Stomach smooth muscle (tissue), 2 donors: Measurements from ENCODE around the gene GSTO2.

Experiments
- H3K27ac ChIP-seq: one replicate; pipeline ENCODE4 v1.7.0; 2013; ENCODE audit warnings: mild to moderate bottlenecking, low read length, inconsistent platforms
- H3K27me3 ChIP-seq, 2 donors: one replicate each; pipeline ENCODE4 v1.7.0; 2013; ENCODE audit warnings: low read length in 2 of 2; ENCODE audit not compliant: insufficient read depth in 2 of 2, control insufficient read depth in 1 of 2
- H3K36me3 ChIP-seq, 2 donors: one replicate each; pipeline ENCODE4 v1.7.0; 2013; ENCODE audit warnings: low read length in 2 of 2; ENCODE audit not compliant: control insufficient read depth in 2 of 2, insufficient read depth in 2 of 2
- H3K4me1 ChIP-seq: one replicate; pipeline ENCODE4 v1.7.0; 2013; ENCODE audit warnings: low read length; ENCODE audit not compliant: control insufficient read depth, insufficient read depth
- H3K4me3 ChIP-seq, 2 donors: one replicate each; pipeline ENCODE4 v1.7.0; 2013; ENCODE audit warnings: low read length in 2 of 2
- H3K9ac ChIP-seq, 2 donors: one replicate each; pipeline ENCODE4 v1.7.0; 2013; ENCODE audit warnings: low read length in 2 of 2, mild to moderate bottlenecking in 1 of 2
- H3K9me3 ChIP-seq, 2 donors: one replicate each; pipeline ENCODE4 v1.7.0; 2013; ENCODE audit warnings: low read length in 2 of 2; ENCODE audit not compliant: control insufficient read depth in 2 of 2
- donor health status: healthy.
- donor health status: Pancreatic carcinoma.

The GSTO2 gene

DNA sequence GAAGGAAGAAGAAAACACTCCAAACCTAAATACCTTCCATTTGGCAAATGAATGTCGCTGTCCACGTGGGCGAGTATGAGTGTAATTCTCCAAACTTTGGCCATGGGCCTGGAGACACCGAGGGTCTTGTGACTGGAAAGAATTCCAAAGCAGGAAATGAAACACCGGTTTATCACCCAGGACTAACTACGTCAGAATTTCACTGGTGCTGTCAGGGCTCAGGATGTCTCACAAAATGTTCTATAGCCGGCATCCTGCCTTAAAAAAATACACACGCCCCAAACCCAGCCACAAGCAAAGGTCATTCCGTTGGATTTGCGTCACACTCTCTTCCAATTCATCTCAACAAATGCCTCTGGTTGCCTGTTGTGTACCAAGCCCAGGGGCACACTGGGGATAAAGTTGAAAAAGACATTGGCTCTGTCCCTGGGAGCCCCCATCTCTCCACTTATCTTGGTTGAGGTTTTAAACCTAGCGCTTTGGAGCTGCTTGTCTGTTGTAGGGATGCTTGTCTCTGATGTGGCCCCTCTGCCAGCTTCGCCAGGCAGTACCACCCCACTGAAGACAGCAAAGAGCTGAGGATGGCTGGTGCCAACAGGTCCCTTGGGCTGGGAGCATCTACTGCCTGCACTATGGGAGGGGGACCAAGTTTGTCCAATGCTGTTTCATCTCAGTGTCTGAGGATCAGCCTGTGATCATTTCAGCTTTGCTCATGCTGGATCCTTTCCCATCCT lies 31.2 kb downstream of the GSTO2 start:
- peak overlapping the region; percentile 0 to 62 for H3K9ac ChIP-seq
- H3K4me3 ChIP-seq, result peak overlapping the region; percentile 0 to 60
- peaks cover 35% of the 10 kb centered on the region for H3K4me1 ChIP-seq

DNA sequence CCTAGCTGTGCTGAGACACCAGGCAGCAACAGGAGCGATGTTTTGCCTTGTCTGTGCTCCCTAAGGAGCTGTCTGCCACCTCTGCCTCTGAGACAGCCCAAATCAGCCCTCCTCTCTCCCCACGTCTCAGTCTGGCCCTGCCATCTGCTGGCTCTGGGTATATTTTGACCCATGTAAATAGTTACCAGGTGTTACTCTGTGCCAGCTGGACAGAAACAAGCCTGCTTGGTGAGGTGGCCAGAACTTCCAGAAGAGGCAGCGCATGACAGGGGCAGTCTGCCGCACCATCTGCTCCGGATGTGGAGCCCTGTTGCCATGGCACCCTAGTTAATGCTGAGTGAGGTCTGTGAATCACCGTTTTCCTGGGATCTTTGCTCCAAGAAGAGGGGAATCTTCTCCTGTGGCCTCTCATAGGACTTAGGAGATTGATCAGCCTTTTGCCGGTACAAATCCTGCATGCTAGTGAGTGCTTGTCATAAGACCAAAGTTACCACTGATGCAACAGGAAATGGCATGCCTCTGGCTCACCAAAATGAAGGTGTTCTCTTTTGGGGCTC lies 31.8 kb downstream of the GSTO2 start:
- peak overlapping the region; percentile 0 to 60 for H3K4me3 ChIP-seq
- H3K9me3 ChIP-seq, result no peaks in the 10 kb centered on the region
- H3K36me3 ChIP-seq, result no peaks in the 10 kb centered on the region
- peak overlapping the region; percentile 84 for H3K27ac ChIP-seq
- peak overlapping the region; percentile 0 to 62 for H3K9ac ChIP-seq
- peaks cover 41% of the 10 kb centered on the region for H3K4me1 ChIP-seq
- H3K27me3 ChIP-seq, result no peaks in the 10 kb centered on the region

More for the DNA sequence above, 31.2 kb downstream of the GSTO2 start:
- H3K36me3 ChIP-seq, result no peaks in the 10 kb centered on the region
- H3K9me3 ChIP-seq, result no peaks in the 10 kb centered on the region
- peak overlapping the region; percentile 84 for H3K27ac ChIP-seq
- no peaks in the 10 kb centered on the region for H3K27me3 ChIP-seq

DNA sequence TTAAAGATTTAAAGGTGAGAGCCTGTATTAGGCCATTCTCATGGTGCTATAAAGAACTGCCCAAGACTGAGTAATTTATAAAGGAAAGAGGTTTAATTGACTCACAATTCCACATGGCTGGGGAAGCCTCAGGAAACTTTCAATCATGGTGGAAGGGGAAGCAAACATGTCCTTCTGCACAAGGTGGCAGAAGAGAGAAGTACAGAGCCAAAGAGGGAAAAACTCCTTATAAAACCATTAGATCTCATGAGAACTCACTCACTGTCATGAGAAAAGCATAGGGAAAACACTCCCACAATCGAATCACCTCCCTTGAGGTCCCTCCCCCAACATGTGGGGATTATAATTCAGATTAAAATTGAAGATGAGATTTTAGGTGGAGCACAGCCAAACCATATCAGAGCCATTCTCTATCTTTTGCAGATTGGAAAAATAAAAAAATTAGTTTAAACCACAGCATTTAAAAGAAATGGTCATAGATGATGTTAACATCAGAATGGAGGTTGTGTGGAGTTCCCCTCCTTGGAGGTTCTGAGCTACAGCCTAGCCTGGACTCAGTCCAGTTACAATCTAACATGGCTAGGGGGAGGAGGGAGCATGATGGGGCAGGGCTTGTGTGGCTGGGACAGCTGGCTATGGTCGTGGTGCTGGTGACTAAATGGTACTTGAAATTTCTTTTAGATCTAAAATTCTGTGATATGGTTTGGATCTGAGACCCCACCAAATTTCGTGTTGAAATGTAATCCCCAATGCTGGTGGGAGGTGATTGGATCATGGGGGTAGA lies 33.1 kb downstream of the GSTO2 start:
- peaks cover 43% of the 10 kb centered on the region for H3K4me1 ChIP-seq

DNA sequence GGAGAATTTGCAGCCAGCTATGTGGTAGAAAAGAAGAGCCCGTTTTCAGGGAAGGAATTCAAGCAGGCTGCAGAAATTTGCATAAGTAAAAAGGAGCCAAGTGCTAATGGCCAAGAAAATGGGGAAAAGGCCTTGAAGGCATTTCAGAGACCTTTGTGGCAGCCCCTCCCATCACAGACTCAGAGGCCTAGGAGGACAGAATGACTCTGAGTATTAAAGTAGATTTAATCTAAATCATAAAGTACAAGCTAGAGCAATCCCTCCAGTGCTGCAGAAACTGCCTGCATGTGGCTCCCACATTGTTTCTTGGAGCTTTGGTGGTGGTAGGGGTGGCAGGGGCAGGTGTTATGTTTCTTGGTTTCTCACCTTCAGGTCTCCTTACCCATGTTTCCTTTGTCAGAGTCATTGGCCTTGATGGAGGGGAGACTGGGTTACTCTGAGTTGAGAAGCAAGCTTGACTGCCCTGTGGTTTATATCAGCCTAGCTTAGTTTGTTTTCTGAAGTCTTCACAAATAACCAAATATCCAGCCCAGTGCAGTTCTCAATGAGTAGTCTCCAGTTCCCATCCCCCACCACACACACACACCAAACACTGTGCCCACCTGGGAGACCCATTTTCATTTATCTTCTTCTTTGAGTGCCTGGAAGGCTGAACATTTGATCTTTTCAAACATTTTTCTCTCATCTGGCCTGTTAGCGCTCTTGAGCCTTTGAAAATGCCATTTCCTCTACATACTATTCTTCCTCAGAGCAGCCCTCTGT lies 34.8 kb downstream of the GSTO2 start:
- no peak overlapping the region for H3K4me3 ChIP-seq
- H3K27me3 ChIP-seq, result no peaks in the 10 kb centered on the region
- H3K36me3 ChIP-seq, result no peaks in the 10 kb centered on the region
- peaks cover 43% of the 10 kb centered on the region for H3K4me1 ChIP-seq
- no peaks in the 10 kb centered on the region for H3K9me3 ChIP-seq
- H3K9ac ChIP-seq, result no peak overlapping the region
- H3K27ac ChIP-seq, result peak overlapping the region; percentile 11

More for the DNA sequence above, 33.1 kb downstream of the GSTO2 start:
- no peaks in the 10 kb centered on the region for H3K27me3 ChIP-seq
- H3K36me3 ChIP-seq, result no peaks in the 10 kb centered on the region
- H3K9me3 ChIP-seq, result no peaks in the 10 kb centered on the region
- no peak overlapping the region for H3K4me3 ChIP-seq
- no peak overlapping the region for H3K27ac ChIP-seq
- H3K9ac ChIP-seq, result no peak overlapping the region

DNA sequence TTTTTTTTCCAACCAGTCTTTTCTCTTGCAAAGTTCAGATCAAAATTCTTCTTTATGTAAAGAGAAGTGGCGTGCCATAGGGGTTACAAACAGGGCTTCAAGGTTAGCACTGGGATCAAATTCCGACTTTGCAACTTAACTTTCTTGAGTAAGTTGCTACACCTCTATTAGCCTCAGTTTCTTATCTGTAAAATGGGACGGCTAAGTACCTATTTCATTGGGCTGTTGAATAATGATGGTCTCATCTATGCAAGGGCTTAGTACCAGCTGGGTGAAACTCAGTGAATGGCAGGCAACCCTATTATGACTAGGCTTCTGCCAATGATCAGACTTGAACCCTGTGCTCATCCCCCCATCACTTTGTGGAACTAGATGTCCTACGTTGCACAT lies 35.4 kb downstream of the GSTO2 start:
- no peaks in the 10 kb centered on the region for H3K27me3 ChIP-seq
- H3K27ac ChIP-seq, result peak overlapping the region; percentile 58
- peaks cover 38% of the 10 kb centered on the region for H3K4me1 ChIP-seq

DNA sequence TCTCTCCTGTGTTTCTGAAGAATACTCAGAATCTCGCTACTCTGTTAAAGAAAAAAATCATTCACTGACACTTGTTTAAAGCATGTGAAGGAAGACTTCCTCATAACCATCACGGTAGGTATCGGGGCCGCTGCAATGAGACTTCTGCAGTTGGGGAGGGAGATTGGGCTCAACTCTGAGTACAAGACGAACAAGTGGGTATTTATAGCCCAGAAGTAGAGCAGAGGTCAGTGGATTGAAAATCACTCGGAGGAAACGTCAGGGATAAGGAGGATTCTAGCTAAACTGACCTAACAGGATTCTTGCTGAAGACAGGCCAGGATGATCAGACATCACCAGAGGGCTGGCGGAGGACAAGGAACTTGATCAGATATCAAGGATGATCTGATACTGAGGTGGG lies 35.9 kb downstream of the GSTO2 start:
- peak overlapping the region; percentile 58 for H3K27ac ChIP-seq
- no peaks in the 10 kb centered on the region for H3K36me3 ChIP-seq
- H3K9me3 ChIP-seq, result no peaks in the 10 kb centered on the region
- H3K27me3 ChIP-seq, result no peaks in the 10 kb centered on the region
- peaks cover 34% of the 10 kb centered on the region for H3K4me1 ChIP-seq
- H3K4me3 ChIP-seq, result peak overlapping the region in 1 of 2 donors; percentile 35
- H3K9ac ChIP-seq, result peak overlapping the region in 1 of 2 donors; percentile 55

More for the DNA sequence above, 35.4 kb downstream of the GSTO2 start:
- H3K9me3 ChIP-seq, result no peaks in the 10 kb centered on the region
- peak overlapping the region in 1 of 2 donors; percentile 35 for H3K4me3 ChIP-seq
- H3K9ac ChIP-seq, result no peak overlapping the region
- no peaks in the 10 kb centered on the region for H3K36me3 ChIP-seq

DNA sequence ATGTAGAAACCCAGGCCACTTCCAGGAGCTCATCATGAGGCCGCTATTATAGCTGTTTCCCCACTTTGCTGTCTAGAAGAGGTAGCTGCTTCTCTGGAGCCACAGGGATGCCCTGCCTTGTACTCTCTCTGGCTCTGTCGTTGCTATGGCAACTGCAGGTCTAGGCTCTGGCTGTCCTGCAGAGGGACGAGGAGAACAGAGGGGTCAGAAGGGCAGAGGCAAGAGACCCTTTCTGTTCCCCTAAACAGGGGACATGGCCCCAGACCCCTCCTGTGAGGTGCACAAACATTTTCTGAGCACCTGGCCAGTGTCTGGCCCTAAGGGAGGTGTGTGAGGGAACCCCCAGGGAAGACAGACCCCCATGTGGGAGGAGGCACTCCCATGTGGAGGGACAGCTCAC lies 37.9 kb downstream of the GSTO2 start:
- no peak overlapping the region for H3K4me3 ChIP-seq
- no peak overlapping the region for H3K9ac ChIP-seq
- H3K36me3 ChIP-seq, result peaks cover 0 to 6% of the 10 kb centered on the region in 2 donors
- no peak overlapping the region for H3K27ac ChIP-seq
- H3K27me3 ChIP-seq, result no peaks in the 10 kb centered on the region
- H3K9me3 ChIP-seq, result no peaks in the 10 kb centered on the region
- peaks cover 29% of the 10 kb centered on the region for H3K4me1 ChIP-seq

DNA sequence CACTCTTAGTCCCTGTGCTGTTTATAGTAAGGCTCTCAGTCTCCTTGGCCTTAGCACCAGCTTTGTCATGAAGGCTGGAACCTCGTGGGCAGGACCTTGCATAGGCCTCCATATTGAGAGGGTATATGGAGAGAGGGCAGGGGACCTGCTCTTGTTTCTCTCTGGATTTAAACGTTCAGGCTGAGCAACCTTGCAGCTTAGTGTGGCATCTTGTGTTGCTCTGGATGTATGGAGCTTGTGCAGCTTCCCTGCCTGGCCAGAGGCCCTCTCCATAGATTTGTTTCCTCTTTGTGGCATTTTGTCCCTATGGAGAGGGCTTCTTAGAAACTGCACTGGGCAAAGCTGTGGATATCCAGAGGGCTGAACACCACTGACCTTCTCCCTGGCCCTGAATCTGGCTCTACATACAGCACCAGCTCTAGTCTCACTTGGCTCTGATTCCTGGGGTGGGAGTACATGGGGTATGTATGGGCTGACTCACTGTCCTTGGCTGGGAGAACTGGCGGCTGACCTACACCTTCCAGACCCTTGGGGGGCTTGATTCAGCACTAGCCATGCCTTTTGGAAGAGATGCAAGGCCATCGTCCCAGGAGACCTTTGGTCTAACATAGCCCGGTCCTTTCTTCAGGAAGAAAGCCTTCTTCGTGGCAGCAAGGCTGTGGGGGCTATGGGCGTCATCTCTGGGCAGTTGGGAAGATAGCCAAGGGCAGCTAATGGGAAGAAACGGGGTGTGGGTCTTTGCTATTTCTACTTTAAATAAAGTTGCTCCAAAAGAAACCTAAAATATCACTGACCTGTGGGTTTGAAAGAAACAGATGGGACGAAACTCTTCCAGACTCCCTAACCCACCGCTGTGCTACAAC lies 38.8 kb downstream of the GSTO2 start:
- Histone ChIP-seq H3K27me3 (no peaks in the 10 kb centered on the region), H3K4me1 (peaks cover 27% of the 10 kb centered on the region), H3K9ac (no peak overlapping the region), H3K36me3 (peaks cover 6 to 11% of the 10 kb centered on the region in 2 donors), H3K4me3 (no peak overlapping the region), H3K27ac (no peak overlapping the region), H3K9me3 (no peaks in the 10 kb centered on the region)

DNA sequence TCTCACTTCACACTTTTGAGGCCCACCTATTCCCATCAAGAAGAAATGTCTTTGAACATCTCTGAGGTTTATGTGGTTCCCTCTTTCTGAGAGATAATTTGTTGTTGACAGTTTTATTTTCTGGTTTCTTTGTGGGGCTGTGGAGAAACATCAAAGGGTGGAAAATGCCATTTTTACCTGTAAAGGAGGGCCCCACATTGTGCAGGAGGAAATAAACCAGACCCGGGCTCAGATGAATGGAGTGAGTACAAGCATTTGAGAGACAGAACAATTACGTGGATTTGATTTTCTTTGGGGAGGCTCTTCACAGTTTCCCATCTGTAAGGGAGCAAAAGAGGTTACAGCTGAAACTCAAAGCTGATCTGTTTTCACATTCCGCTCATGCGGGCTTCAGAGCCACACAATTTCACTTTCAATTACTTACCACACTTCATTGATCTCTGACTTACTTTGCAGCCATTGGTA lies 39.5 kb downstream of the GSTO2 start:
- H3K4me3 ChIP-seq, result no peak overlapping the region
- no peak overlapping the region for H3K27ac ChIP-seq
- peaks cover 25% of the 10 kb centered on the region for H3K4me1 ChIP-seq

More for the DNA sequence above, 39.5 kb downstream of the GSTO2 start:
- Histone ChIP-seq H3K9ac (no peak overlapping the region), H3K36me3 (peaks cover 12 to 17% of the 10 kb centered on the region in 2 donors), H3K9me3 (no peaks in the 10 kb centered on the region), H3K27me3 (no peaks in the 10 kb centered on the region)
